Measurements from ENCODE around the gene GABRR3. TPM values are rescaled to one million over a fixed set of nuclear protein-coding genes. Genes with fewer than 3 reads are reported as not detected.

Gene GABRR3
- total and polyA plus RNA-seq, 10 donors: 0.03 TPM; not detected in 9

DNA sequence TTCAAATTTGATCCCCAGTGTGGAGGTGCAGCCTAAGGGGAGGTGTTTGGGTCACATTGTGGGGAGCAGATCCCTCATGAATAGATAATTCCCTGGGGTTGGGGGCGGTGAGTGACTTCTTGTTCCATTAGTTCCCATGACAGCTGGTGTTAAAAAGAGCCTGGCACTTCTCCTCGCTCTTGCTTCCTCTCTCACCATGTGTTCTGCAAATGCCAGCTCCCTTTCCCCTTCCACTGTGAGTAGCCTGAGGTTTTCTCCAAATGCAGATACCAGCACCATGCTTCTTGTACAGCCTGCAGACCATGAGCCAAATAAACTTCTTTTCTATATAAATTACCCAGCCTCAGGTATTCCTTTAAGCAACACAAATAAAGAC is 86.0 kb downstream of the GABRR3 start:
- H3K4me1 ChIP-seq: no peaks in the 10 kb centered on the region
- no peak overlapping the region for H3K4me3 ChIP-seq
- H3K27me3 ChIP-seq (replicated peaks in 1 of 7): no peaks in the 10 kb centered on the region
- no peak overlapping the region for H3K27ac ChIP-seq
- no peaks in the 10 kb centered on the region for H3K9me3 ChIP-seq
- peaks cover 0 to 100% (median 68%) of the 10 kb centered on the region in 6 donors for H3K36me3 ChIP-seq
- TF ChIP-seq POLR2AphosphoS5 (IDR thresholded peaks at IDR 0.05) (no peak), POLR2A (IDR thresholded peaks at IDR 0.05) (no peak)
- TF ChIP-seq, protein P1, sequence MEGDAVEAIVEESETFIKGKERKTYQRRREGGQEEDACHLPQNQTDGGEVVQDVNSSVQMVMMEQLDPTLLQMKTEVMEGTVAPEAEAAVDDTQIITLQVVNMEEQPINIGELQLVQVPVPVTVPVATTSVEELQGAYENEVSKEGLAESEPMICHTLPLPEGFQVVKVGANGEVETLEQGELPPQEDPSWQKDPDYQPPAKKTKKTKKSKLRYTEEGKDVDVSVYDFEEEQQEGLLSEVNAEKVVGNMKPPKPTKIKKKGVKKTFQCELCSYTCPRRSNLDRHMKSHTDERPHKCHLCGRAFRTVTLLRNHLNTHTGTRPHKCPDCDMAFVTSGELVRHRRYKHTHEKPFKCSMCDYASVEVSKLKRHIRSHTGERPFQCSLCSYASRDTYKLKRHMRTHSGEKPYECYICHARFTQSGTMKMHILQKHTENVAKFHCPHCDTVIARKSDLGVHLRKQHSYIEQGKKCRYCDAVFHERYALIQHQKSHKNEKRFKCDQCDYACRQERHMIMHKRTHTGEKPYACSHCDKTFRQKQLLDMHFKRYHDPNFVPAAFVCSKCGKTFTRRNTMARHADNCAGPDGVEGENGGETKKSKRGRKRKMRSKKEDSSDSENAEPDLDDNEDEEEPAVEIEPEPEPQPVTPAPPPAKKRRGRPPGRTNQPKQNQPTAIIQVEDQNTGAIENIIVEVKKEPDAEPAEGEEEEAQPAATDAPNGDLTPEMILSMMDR (IDR thresholded peaks at IDR 0.05 in 8 of 11, conservative IDR thresholded peaks at IDR 0.05 in 3 of 11): no peak
- intact Hi-C loops (cut with DNase I; ENCODE audit: low total_unique reads): no loop called here
- no peak for DNase-seq
- WGBS, 5 donors: 90 to 95% (median 92%) methylated on average over 2 of the region's 2 CpGs

DNA sequence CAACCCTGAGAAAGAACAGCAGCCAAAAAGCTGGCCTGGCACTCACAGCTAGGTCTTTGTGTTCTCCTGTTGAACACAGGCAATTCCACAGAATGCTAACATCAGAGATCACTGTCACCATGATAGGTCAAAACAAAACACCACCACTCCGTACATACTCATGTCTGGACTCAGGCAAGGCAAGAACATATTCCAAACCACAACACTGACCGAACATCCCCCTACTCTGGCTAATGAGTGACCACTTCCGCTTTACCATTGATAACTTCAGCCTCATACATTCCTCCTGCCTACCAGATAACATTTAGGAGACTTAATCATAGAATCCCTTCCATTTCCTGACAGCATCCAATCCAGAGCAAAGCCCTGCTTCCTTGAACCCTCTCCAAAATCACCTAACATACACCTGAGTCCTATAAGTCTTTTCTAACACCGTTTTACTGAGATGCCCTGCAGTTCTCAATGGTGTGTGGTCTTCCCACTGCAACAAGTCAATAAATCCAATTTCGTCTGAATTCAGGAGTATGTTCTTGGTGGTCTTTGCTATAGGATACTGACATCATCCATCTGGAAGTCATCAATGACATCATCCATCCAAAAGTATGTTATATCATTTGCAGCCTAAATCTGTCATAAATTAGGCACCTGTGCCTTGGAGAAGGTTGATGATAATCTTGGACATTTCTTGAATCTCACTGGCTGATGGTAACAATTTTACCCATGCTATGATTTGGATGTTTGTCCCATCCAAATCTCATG is 86.6 kb downstream of the GABRR3 start:
- Histone ChIP-seq H3K27ac (no peak overlapping the region), H3K4me3 (no peak overlapping the region), H3K9me3 (no peaks in the 10 kb centered on the region), H3K4me1 (no peaks in the 10 kb centered on the region), H3K36me3 (peaks cover 0 to 100% (median 70%) of the 10 kb centered on the region in 6 donors), H3K27me3 (replicated peaks in 1 of 7) (no peaks in the 10 kb centered on the region)
- intact Hi-C loops (cut with DNase I; ENCODE audit: low total_unique reads): no loop called here
- DNase-seq: no peak
- WGBS, 5 donors: 94 to 98% (median 97%) methylated on average over 5 of the region's 5 CpGs
- TF ChIP-seq POLR2AphosphoS5 (IDR thresholded peaks at IDR 0.05) (no peak), POLR2A (IDR thresholded peaks at IDR 0.05) (no peak)
- TF ChIP-seq, protein P1 (IDR thresholded peaks at IDR 0.05 in 8 of 11, conservative IDR thresholded peaks at IDR 0.05 in 3 of 11): no peak

DNA sequence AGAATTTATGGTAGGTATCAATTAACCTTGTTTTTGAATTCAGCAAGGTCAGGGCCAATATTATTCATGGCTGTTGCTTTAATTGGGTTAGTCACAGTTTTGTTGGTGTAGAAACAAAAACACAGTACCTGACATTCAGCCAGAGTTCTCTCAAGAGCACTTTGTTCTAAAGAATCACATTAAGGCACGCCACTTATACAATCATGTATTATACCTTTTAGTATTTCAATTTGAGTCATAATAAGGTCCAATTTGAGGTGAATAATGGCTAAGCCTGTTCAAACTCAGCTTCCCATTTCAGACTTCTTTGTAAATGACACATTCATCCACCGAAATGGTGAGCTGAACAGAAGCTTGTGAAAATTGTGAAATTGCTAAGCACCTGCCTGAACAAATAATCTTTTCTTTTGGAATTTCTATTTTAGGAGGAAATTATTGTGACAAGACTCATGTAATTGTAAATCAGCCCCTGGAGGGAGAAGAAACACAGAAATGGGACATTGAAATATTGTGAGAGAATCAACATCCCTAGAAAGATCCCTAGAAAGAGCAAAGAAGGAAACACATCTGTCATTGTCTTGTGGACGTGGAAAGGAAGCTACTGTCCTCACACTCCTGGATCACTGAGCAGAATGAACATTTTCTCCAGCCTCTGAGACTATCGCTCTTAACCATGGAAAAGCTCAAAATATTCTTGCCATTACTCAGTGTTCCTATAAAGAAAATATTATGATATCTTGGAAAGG is 92.1 kb downstream of the GABRR3 start:
- H3K9me3 ChIP-seq: no peaks in the 10 kb centered on the region
- intact Hi-C loops (cut with DNase I; ENCODE audit: low total_unique reads): no loop called here
- TF ChIP-seq POLR2A (IDR thresholded peaks at IDR 0.05) (no peak), POLR2AphosphoS5 (IDR thresholded peaks at IDR 0.05) (no peak)
- TF ChIP-seq, protein P1 (IDR thresholded peaks at IDR 0.05 in 8 of 11, conservative IDR thresholded peaks at IDR 0.05 in 3 of 11): no peak
- peaks cover 0 to 88% (median 51%) of the 10 kb centered on the region in 6 donors for H3K36me3 ChIP-seq
- 75 to 89% (median 78%) methylated on average over 4 of the region's 4 CpGs for WGBS, 5 donors
- DNase-seq: no peak
- no peaks in the 10 kb centered on the region for H3K4me1 ChIP-seq
- no peak overlapping the region for H3K4me3 ChIP-seq
- H3K27me3 ChIP-seq (replicated peaks in 1 of 7): no peaks in the 10 kb centered on the region
- no peak overlapping the region for H3K27ac ChIP-seq

DNA sequence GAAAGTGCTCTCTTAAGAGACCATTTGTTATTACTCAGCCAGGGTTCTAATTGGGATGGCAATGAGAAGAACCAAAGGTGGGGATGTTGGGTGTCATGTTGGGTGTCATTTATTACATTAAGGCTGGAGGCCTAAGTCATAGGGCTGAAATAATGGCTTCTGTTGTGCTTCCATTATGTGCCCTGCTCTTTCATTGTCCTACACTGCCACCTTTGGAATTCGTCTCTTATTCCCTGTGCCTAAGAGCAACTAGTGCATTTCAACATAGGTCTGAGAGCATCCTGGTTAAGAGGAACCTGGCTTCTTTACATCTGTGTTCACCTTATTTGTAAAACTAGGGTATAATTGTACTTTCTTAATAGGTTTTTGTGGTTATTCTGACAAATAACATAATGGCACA is 95.1 kb downstream of the GABRR3 start:
- Histone ChIP-seq H3K36me3 (peaks cover 0 to 83% (median 27%) of the 10 kb centered on the region in 6 donors), H3K4me3 (no peak overlapping the region), H3K9me3 (no peaks in the 10 kb centered on the region), H3K27ac (no peak overlapping the region), H3K27me3 (replicated peaks in 1 of 7) (no peaks in the 10 kb centered on the region), H3K4me1 (no peaks in the 10 kb centered on the region)
- intact Hi-C loops (cut with DNase I; ENCODE audit: low total_unique reads): no loop called here
- TF ChIP-seq, protein P1 (IDR thresholded peaks at IDR 0.05 in 8 of 11, conservative IDR thresholded peaks at IDR 0.05 in 3 of 11): no peak
- TF ChIP-seq POLR2AphosphoS5 (IDR thresholded peaks at IDR 0.05) (no peak), POLR2A (IDR thresholded peaks at IDR 0.05) (no peak)
- DNase-seq: no peak
- WGBS, 5 donors: 73 to 93% (median 78%) methylated on average over 1 of the region's 1 CpG

All from spleen (tissue), 11 donors.